ENCODE results near the gene ENPP3. TPM values are rescaled to one million over a fixed set of nuclear protein-coding genes. Genes with fewer than 3 reads are reported as not detected.

The ENPP3 gene
- total RNA-seq, 1 experiment from 2014 or later, result 0.15 TPM

DNA sequence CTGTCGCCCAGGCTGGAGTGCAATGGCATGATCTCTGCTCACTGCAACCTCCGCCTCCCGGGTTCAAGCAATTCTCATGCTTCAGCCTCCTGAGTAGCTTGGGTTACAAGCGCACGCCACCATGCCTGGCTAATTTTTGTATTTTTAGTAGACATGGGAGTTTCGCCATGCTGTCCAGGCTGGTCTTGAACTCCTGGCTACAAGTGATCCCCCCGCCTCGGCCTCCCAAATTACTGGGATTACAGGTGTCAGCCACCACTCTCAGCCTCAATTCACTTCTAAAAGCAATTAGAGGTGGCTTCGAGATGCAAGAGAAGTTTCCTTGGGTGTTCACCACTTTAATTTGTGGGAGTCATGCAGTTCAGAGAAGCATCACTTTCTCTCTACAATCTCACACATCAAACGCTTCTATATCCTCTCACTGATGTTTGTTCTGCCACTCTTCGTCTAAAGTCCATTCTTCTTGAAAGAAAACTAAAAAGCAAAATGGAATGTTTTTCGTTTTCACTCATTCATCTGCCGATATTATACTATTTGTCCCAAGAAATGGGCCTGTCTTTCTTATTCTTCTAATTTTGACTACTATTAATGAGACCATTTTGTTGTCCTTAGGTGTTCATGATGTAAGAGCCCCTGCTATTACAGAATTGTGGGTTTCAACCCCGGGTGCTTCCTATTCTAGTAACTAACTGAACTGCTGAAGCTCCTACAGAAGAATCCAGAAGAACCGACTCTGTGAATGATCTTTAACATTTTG lies 132.5 kb downstream of the ENPP3 start:
- H3K79me2 ChIP-seq (ENCODE audit: insufficient read depth, low read length), result no peaks in the 10 kb centered on the region
- DNase-seq, result no peak
- H3K56ac ChIP-seq (ENCODE audit: insufficient read length, low read depth, low read length), result no peak overlapping the region
- H3K27me3 ChIP-seq (ENCODE audit: insufficient read depth, low read length), result no peaks in the 10 kb centered on the region
- no peak overlapping the region for H2BK12ac ChIP-seq (ENCODE audit: insufficient read length, low read depth, low read length)
- H3T11ph ChIP-seq (ENCODE audit: low read length), result no peak overlapping the region
- H4K5ac ChIP-seq (ENCODE audit: insufficient read length, low read depth, low read length), result no peak overlapping the region
- H3K79me1 ChIP-seq (ENCODE audit: insufficient read depth, low read depth, low read length, poor library complexity, severe bottlenecking), result no peaks in the 10 kb centered on the region
- no peak overlapping the region for H3K14ac ChIP-seq (ENCODE audit: insufficient read depth, low read length)
- Mint-ChIP-seq H3K9me3 (no peaks in the 10 kb centered on the region), H3K27ac (no peak overlapping the region), H3K27me3 (ENCODE audit: low read depth) (peaks cover 19% of the 10 kb centered on the region), H3K4me1 (peaks cover 4 to 11% of the 10 kb centered on the region in 2 experiments; a peak in 3 of 4 replicates), H3K4me3 (no peak overlapping the region), H3K36me3 (ENCODE audit: insufficient read depth in 1 of 3, low read depth in 3 of 3) (no peaks in the 10 kb centered on the region)
- no peaks in the 10 kb centered on the region for H3K23me2 ChIP-seq (ENCODE audit: insufficient read length, low read depth, low read length, poor library complexity, severe bottlenecking)
- no peak overlapping the region for H4K8ac ChIP-seq (replicated peaks; ENCODE audit: insufficient read length, low read depth, low read length)
- H4K20me1 ChIP-seq (ENCODE audit: control insufficient read depth, insufficient read depth, insufficient read length), result no peaks in the 10 kb centered on the region
- no peak overlapping the region for H3K18ac ChIP-seq (ENCODE audit: insufficient read length, low read depth, low read length)
- H3K4ac ChIP-seq (ENCODE audit: low read depth, low read length), result no peak overlapping the region
- H2BK15ac ChIP-seq (ENCODE audit: low read depth, low read length), result no peak overlapping the region
- H2BK20ac ChIP-seq (ENCODE audit: low read depth, low read length, poor library complexity, severe bottlenecking), result no peak overlapping the region
- no peak overlapping the region for H3K23ac ChIP-seq (ENCODE audit: insufficient read length, low read depth, low read length)
- no peak overlapping the region for H2BK120ac ChIP-seq (ENCODE audit: low read depth, low read length, poor library complexity, severe bottlenecking)
- H3K9me3 ChIP-seq (ENCODE audit: control insufficient read depth, low read depth, low read length), result no peaks in the 10 kb centered on the region
- no peak overlapping the region for H2AK5ac ChIP-seq (ENCODE audit: insufficient read length, low read length)
- no CpG with 5 or more reads among the region's 15 CpGs for WGBS (ENCODE audit: extremely low coverage, insufficient read length, low lambda C conversion rate)
- no peak overlapping the region for H2BK5ac ChIP-seq (ENCODE audit: insufficient read length, low read length)
- H3K9ac ChIP-seq (ENCODE audit: extremely low read depth, insufficient read length, low read length), result no peak overlapping the region
- H3K4me1 ChIP-seq (ENCODE audit: insufficient read depth, low read length), result no peaks in the 10 kb centered on the region
- no peak overlapping the region for H3K27ac ChIP-seq (ENCODE audit: insufficient read length, low read depth, low read length)
- TF ChIP-seq, protein P1, sequence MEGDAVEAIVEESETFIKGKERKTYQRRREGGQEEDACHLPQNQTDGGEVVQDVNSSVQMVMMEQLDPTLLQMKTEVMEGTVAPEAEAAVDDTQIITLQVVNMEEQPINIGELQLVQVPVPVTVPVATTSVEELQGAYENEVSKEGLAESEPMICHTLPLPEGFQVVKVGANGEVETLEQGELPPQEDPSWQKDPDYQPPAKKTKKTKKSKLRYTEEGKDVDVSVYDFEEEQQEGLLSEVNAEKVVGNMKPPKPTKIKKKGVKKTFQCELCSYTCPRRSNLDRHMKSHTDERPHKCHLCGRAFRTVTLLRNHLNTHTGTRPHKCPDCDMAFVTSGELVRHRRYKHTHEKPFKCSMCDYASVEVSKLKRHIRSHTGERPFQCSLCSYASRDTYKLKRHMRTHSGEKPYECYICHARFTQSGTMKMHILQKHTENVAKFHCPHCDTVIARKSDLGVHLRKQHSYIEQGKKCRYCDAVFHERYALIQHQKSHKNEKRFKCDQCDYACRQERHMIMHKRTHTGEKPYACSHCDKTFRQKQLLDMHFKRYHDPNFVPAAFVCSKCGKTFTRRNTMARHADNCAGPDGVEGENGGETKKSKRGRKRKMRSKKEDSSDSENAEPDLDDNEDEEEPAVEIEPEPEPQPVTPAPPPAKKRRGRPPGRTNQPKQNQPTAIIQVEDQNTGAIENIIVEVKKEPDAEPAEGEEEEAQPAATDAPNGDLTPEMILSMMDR (conservative IDR thresholded peaks at IDR 0.05), result no peak
- no peak overlapping the region for H4K91ac ChIP-seq (ENCODE audit: insufficient read length, low read depth, low read length)
- no peak overlapping the region for H3K4me2 ChIP-seq (ENCODE audit: insufficient read depth, insufficient read length, low read length)
- H2AFZ ChIP-seq (ENCODE audit: low read length), result no peak overlapping the region

Measured in H9 (cell line).